HuH-7 (cell line): ENCODE results near the gene DOCK7.
"Not testable (repeated sequence)": the region's sequence is repeated elsewhere in the genome, so short reads cannot be mapped to it uniquely, and the experiment has no call there.

ENCODE experiments used
- DNase-seq: peaks from one replicate; pipeline ENCODE4 v3.0.0; 2011; ENCODE audit warnings: low spot score

DOCK7 gene

GRCh38 chr1:62528015-62528414 lies 160.2 kb downstream of the DOCK7 start:
- peak; percentile 8 for DNase-seq

GRCh38 chr1:62527346-62527745 lies 160.8 kb downstream of the DOCK7 start:
- DNase-seq = not testable (repeated sequence)

- DNase-seq = no peak
Measured at GRCh38 chr1:62523860-62524259, 164.3 kb downstream of the DOCK7 start.

- DNase-seq = peak; percentile 14
Measured at GRCh38 chr1:62516600-62516999, 171.6 kb downstream of the DOCK7 start.

- peak; percentile 5 for DNase-seq
Measured at GRCh38 chr1:62514746-62515423, 173.3 kb downstream of the DOCK7 start.

GRCh38 chr1:62513013-62513412 lies 175.2 kb downstream of the DOCK7 start:
- no peak for DNase-seq

GRCh38 chr1:62509028-62509427 lies 179.2 kb downstream of the DOCK7 start:
- no peak for DNase-seq

- peak; percentile 4 for DNase-seq
Measured at GRCh38 chr1:62508187-62508758, 179.9 kb downstream of the DOCK7 start.

- no peak for DNase-seq
Measured at GRCh38 chr1:62500210-62500609, 188.0 kb downstream of the DOCK7 start.

GRCh38 chr1:62494137-62494536 lies 194.0 kb downstream of the DOCK7 start:
- DNase-seq = no peak

- no peak for DNase-seq
Measured at GRCh38 chr1:62493656-62494055, 194.5 kb downstream of the DOCK7 start.

GRCh38 chr1:62492521-62492920 lies 195.7 kb downstream of the DOCK7 start:
- DNase-seq = no peak

- no peak for DNase-seq
Measured at GRCh38 chr1:62487956-62488355, 200.2 kb downstream of the DOCK7 start.

GRCh38 chr1:62484824-62485468 lies 203.2 kb downstream of the DOCK7 start:
- no peak for DNase-seq

GRCh38 chr1:62481681-62482080 lies 206.5 kb downstream of the DOCK7 start:
- DNase-seq = no peak

GRCh38 chr1:62476525-62477219 lies 211.5 kb downstream of the DOCK7 start:
- no peak for DNase-seq

GRCh38 chr1:62467092-62467491 lies 221.1 kb downstream of the DOCK7 start:
- no peak for DNase-seq

- no peak for DNase-seq
Measured at GRCh38 chr1:62462370-62462769, 225.8 kb downstream of the DOCK7 start.

- no peak for DNase-seq
Measured at GRCh38 chr1:62457955-62458354, 230.2 kb downstream of the DOCK7 start.

- no peak for DNase-seq
Measured at GRCh38 chr1:62452951-62453350, 235.2 kb downstream of the DOCK7 start.

- no peak for DNase-seq
Measured at GRCh38 chr1:62450301-62450700, 237.9 kb downstream of the DOCK7 start.

- DNase-seq = no peak
Measured at GRCh38 chr1:62448221-62448933, 239.8 kb downstream of the DOCK7 start.
